WTC11 (cell line): ENCODE data around the gene CARD19. TPM values are rescaled to one million over a fixed set of nuclear protein-coding genes. Genes with fewer than 3 reads are reported as not detected.
A peak's percentile ranks its signal among the peaks of the same experiment; 100 is the strongest.

Source experiments
- ATAC-seq: fragments of 200-7000 bp; cut with Tn5 transposase; 2 replicates; pipeline ENCODE4 v1.10.0; 2021; ENCODE audit warnings: mild to moderate bottlenecking, moderate library complexity
- CTCF ChIA-PET: fragments of 300-600 bp; sonication (Branson Sonifier 250); formaldehyde crosslinking; loops from one replicate; lab custom pipeline; 2021; ENCODE audit warnings: antibody characterized with exemption; lab: Charles Lee
- POLR2A ChIA-PET: fragments of 350-600 bp; sonication (Branson Sonifier 250); formaldehyde crosslinking; loops from one replicate; lab custom pipeline; 2021; ENCODE audit warnings: antibody characterized with exemption; lab: Charles Lee
- DNase-seq: peaks from one replicate; pipeline ENCODE4 v3.0.0; 2021; ENCODE audit warnings: low spot score
- H3K27ac Mint-ChIP-seq: 2 replicates; pipeline ENCODE4 v1.8.0; 2021; ENCODE audit warnings: mixed read lengths
- H3K27me3 Mint-ChIP-seq: 2 replicates; pipeline ENCODE4 v1.8.0; 2021; ENCODE audit warnings: low read depth, mild to moderate bottlenecking, moderate library complexity, mixed read lengths
- H3K36me3 Mint-ChIP-seq: 2 replicates; pipeline ENCODE4 v1.8.0; 2021; ENCODE audit warnings: mixed read lengths
- H3K4me1 Mint-ChIP-seq: 2 replicates; pipeline ENCODE4 v1.8.0; 2022; ENCODE audit warnings: mixed read lengths
- H3K4me3 Mint-ChIP-seq: 2 replicates; pipeline ENCODE4 v1.8.0; 2021; ENCODE audit warnings: mild to moderate bottlenecking, moderate library complexity, mixed read lengths
- H3K9me3 Mint-ChIP-seq: 2 replicates; pipeline ENCODE4 v1.8.0; 2021; ENCODE audit warnings: mixed read lengths
- ATF1 ChIP-seq: sonication (generic); formaldehyde crosslinking; IDR thresholded peaks from 2 replicates; pipeline ENCODE4 v1.8.1; 2023; ENCODE audit warnings: mild to moderate bottlenecking, moderate library complexity, missing genetic modification reagents
- ELF4 ChIP-seq: sonication (generic); formaldehyde crosslinking; IDR thresholded peaks from 2 replicates; pipeline ENCODE4 v1.8.1; 2022; ENCODE audit warnings: low read depth, mild to moderate bottlenecking, moderate library complexity, missing genetic modification reagents
- EMX1 ChIP-seq: fragments of 250-450 bp; sonication (Bioruptor Pico); IDR thresholded peaks from 2 replicates; pipeline ENCODE4 v1.8.0; 2021; ENCODE audit warnings: mild to moderate bottlenecking
- HMGXB4 ChIP-seq: sonication (generic); formaldehyde crosslinking; IDR thresholded peaks from 2 replicates; pipeline ENCODE4 v1.8.1; 2023; ENCODE audit warnings: mild to moderate bottlenecking, moderate library complexity, missing genetic modification reagents
- NR1H2 ChIP-seq: sonication (generic); formaldehyde crosslinking; IDR thresholded peaks from 2 replicates; pipeline ENCODE4 v1.9.0; 2021; ENCODE audit warnings: mild to moderate bottlenecking, moderate library complexity, missing genetic modification reagents
- NR2C2 ChIP-seq: sonication (generic); formaldehyde crosslinking; IDR thresholded peaks from 2 replicates; pipeline ENCODE4 v1.8.0; 2022; ENCODE audit warnings: mild to moderate bottlenecking, missing genetic modification reagents
- NR3C1 ChIP-seq: sonication (generic); formaldehyde crosslinking; conservative IDR thresholded peaks from 2 replicates; pipeline ENCODE4 v1.8.1; 2023; ENCODE audit warnings: low read depth, mild to moderate bottlenecking, missing genetic modification reagents
- RORB ChIP-seq: fragments of 250-450 bp; sonication (Bioruptor Pico); IDR thresholded peaks from 2 replicates; pipeline ENCODE4 v1.9.0; 2021; ENCODE audit warnings: mild to moderate bottlenecking
- SP1 ChIP-seq: sonication (generic); formaldehyde crosslinking; conservative IDR thresholded peaks from 2 replicates; pipeline ENCODE4 v1.8.1; 2022; ENCODE audit warnings: missing genetic modification reagents
- ZNF121 ChIP-seq: sonication (generic); formaldehyde crosslinking; IDR thresholded peaks from 2 replicates; pipeline ENCODE4 v1.8.0; 2023; ENCODE audit warnings: missing genetic modification reagents
- ZNF138 ChIP-seq: sonication (generic); formaldehyde crosslinking; conservative IDR thresholded peaks from 2 replicates; pipeline ENCODE4 v1.8.1; 2022; ENCODE audit warnings: mild to moderate bottlenecking, moderate library complexity, missing genetic modification reagents
- ZSCAN18 ChIP-seq: fragments of 250-450 bp; sonication (Bioruptor Pico); IDR thresholded peaks from 2 replicates; pipeline ENCODE4 v2.1.2; 2022; ENCODE audit warnings: mild to moderate bottlenecking, moderate library complexity
- total RNA-seq: library from RNA; stranded (reverse); gene quantifications from 3 replicates; pipeline ENCODE4 v1.2.3, GENCODE V29; 2021
- TF ChIP-seq, protein P1 (sequence below): sonication (generic); formaldehyde crosslinking; IDR thresholded peaks from 2 replicates; pipeline ENCODE4 v1.8.1; 2022; ENCODE audit warnings: mild to moderate bottlenecking, missing genetic modification reagents, moderate library complexity, borderline replicate concordance
- TF ChIP-seq, protein P2 (sequence below): fragments of 250-450 bp; sonication (Bioruptor Pico); IDR thresholded peaks from 2 replicates; pipeline ENCODE4 v1.9.0; 2021; ENCODE audit warnings: mild to moderate bottlenecking

CARD19 gene
- total RNA-seq, 1 experiment from 2014 or later: 34.5 TPM

DNA sequence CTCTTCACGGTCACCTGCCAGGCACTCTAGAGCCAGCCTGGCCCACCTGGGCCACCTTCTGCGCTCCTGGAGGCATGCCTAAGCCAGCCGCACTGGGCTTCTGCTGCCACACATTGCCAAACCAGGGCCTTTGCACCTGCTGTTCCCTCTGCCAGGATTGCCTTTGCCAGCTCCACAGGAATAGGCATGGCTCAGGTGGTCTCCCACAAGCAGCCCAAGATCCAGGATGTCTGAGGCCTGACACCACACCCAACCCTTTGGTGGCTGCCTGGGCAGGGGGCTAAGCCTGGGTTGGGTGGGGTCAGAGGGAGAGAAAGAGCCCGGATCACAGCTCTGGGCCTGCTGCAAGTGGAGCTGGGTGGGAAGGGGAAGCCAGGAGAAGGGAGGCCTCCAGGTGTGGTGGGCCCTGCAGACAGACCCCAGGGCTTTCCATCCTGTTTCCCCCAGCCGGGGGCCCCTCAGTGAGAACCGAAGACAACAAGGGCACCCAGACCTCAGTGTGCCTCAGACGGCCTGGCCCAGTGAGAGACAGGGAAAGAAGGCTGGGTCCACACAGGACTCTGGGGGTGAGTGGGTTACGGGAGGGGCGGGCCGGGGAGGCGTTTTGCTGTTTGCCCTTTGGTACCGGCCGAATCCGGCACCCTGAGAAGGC is 38.2 kb upstream of the CARD19 start:
- Mint-ChIP-seq H3K27me3 (peaks cover 18% of the 10 kb centered on the region), H3K4me3 (peak overlapping the region; percentile 51), H3K4me1 (peaks cover 62% of the 10 kb centered on the region), H3K36me3 (no peaks in the 10 kb centered on the region), H3K9me3 (no peaks in the 10 kb centered on the region), H3K27ac (no peak overlapping the region)
- no peak for DNase-seq
- ChIA-PET CTCF (interaction anchor here (1.0 to 1.6 kb wide), 3 partner anchors 21 to 54 kb away, joined by 3 to 7 read pairs (median 4); no protein-coding TSS in a partner anchor), POLR2A (interaction anchor here (0.6 kb wide), 1 partner anchor 392 kb away, joined by 3 read pairs; no protein-coding TSS in a partner anchor)
- no peak for TF ChIP-seq NR2C2 (CRISPR knock-in tag)
- no peak for ATAC-seq

- ChIA-PET CTCF (interaction anchor here (1.4 to 2.4 kb wide), 4 partner anchors 21 to 96 kb away, joined by 4 to 9 read pairs (median 6); no protein-coding TSS in a partner anchor), POLR2A (interaction anchor here (1.0 kb wide), 1 partner anchor 51 kb away, joined by 3 read pairs; no protein-coding TSS in a partner anchor)
- Mint-ChIP-seq H3K27ac (no peak within 1 kb of the TSS), H3K36me3 (no peaks in the 10 kb centered on the region), H3K4me3 (peak within 1 kb of the TSS; percentile 68), H3K4me1 (peaks cover 56% of the 10 kb centered on the region)
- peak; percentile 89 for DNase-seq
- TF ChIP-seq SP1 (CRISPR knock-in tag) (peak; percentile 71), NR1H2 (no peak), HMGXB4 (CRISPR knock-in tag) (peak; percentile 48; the same call in 1 of the 2 replicates)
- TF ChIP-seq, all 79 proteins: peak for 2
- Mint-ChIP-seq H3K9me3 (no peaks in the 10 kb centered on the region), H3K27me3 (peaks cover 18% of the 10 kb centered on the region)
- peak; percentile 87 for ATAC-seq
Measured at GRCh38 chr9:93058355-93059010, 37.5 kb upstream of the CARD19 start, which contains the start of gene SUSD3. TSS of gene SUSD3 (plus strand) at chr9:93058701. CDS start at chr9:93058743, 42 bp downstream.

- no peaks in the 10 kb centered on the region for H3K9me3 Mint-ChIP-seq
- peak; percentile 4; the same call in 1 of the 2 replicates for ATAC-seq
- no peak for DNase-seq
- H3K36me3 Mint-ChIP-seq: no peaks in the 10 kb centered on the region
- H3K27me3 Mint-ChIP-seq: peaks cover 18% of the 10 kb centered on the region
- H3K4me3 Mint-ChIP-seq: peak overlapping the region; percentile 68
- ChIA-PET CTCF (interaction anchor here (0.8 to 2.4 kb wide), 7 partner anchors 20 to 95 kb away, joined by 3 to 9 read pairs (median 3); no protein-coding TSS in a partner anchor), POLR2A (interaction anchor here (1.0 kb wide), 1 partner anchor 51 kb away, joined by 3 read pairs; no protein-coding TSS in a partner anchor)
- H3K27ac Mint-ChIP-seq: no peak overlapping the region
- H3K4me1 Mint-ChIP-seq: peaks cover 49% of the 10 kb centered on the region
- TF ChIP-seq, protein P1, sequence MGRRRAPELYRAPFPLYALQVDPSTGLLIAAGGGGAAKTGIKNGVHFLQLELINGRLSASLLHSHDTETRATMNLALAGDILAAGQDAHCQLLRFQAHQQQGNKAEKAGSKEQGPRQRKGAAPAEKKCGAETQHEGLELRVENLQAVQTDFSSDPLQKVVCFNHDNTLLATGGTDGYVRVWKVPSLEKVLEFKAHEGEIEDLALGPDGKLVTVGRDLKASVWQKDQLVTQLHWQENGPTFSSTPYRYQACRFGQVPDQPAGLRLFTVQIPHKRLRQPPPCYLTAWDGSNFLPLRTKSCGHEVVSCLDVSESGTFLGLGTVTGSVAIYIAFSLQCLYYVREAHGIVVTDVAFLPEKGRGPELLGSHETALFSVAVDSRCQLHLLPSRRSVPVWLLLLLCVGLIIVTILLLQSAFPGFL: no peak
- TF ChIP-seq ELF4 (CRISPR knock-in tag) (no peak), ZSCAN18 (CRISPR knock-in tag) (no peak), ZNF138 (CRISPR knock-in tag) (no peak), NR2C2 (CRISPR knock-in tag) (no peak), EMX1 (no peak), NR3C1 (CRISPR knock-in tag) (no peak), RORB (CRISPR knock-in tag) (no peak), ZNF121 (CRISPR knock-in tag) (no peak), SP1 (CRISPR knock-in tag) (no peak), HMGXB4 (CRISPR knock-in tag) (no peak), ATF1 (CRISPR knock-in tag) (no peak)
- TF ChIP-seq, protein P2, sequence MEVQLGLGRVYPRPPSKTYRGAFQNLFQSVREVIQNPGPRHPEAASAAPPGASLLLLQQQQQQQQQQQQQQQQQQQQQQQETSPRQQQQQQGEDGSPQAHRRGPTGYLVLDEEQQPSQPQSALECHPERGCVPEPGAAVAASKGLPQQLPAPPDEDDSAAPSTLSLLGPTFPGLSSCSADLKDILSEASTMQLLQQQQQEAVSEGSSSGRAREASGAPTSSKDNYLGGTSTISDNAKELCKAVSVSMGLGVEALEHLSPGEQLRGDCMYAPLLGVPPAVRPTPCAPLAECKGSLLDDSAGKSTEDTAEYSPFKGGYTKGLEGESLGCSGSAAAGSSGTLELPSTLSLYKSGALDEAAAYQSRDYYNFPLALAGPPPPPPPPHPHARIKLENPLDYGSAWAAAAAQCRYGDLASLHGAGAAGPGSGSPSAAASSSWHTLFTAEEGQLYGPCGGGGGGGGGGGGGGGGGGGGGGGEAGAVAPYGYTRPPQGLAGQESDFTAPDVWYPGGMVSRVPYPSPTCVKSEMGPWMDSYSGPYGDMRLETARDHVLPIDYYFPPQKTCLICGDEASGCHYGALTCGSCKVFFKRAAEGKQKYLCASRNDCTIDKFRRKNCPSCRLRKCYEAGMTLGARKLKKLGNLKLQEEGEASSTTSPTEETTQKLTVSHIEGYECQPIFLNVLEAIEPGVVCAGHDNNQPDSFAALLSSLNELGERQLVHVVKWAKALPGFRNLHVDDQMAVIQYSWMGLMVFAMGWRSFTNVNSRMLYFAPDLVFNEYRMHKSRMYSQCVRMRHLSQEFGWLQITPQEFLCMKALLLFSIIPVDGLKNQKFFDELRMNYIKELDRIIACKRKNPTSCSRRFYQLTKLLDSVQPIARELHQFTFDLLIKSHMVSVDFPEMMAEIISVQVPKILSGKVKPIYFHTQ: no peak
Measured at GRCh38 chr9:93059011-93059714, 36.9 kb upstream of the CARD19 start.
